ENCODE measurements around the gene UBN1. TPM values are rescaled to one million over a fixed set of nuclear protein-coding genes. Genes with fewer than 3 reads are reported as not detected.

The UBN1 gene
- total RNA-seq, 4 donors from 2014 or later: 21.0 to 48.2 (median 41.1) TPM

DNA sequence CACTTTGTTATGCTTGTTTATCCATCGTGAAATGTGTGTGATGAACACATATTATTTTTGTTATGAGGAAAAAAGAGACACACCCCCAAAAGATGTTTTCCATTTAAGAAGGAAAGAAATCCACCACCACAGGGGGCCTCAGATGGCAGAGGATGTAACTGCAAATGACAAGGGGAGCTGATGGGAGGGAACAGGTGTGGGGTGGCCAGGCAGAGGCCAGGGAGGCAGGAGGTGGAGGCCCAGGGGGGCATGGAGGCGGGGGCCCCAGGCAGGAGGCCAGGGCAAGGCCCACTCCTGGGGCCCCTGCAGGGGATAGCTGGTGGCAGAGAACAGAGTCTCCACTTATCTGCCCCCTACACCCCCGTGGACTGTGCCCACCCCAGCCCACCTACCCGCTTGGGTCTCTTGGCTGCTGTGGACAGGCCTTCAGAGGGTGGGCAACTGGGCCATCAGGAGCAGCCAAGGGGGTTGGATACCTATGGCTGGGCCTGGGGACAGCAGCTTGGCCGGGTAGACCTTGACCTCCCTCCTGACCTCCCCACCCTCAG lies 61.6 kb downstream of the UBN1 start:
- no peak for TF ChIP-seq POLR2AphosphoS5 (IDR thresholded peaks at IDR 0.05)
- no peak for TF ChIP-seq POLR2A (IDR thresholded peaks at IDR 0.05; ENCODE audit: low read depth)
- TF ChIP-seq, protein P1, sequence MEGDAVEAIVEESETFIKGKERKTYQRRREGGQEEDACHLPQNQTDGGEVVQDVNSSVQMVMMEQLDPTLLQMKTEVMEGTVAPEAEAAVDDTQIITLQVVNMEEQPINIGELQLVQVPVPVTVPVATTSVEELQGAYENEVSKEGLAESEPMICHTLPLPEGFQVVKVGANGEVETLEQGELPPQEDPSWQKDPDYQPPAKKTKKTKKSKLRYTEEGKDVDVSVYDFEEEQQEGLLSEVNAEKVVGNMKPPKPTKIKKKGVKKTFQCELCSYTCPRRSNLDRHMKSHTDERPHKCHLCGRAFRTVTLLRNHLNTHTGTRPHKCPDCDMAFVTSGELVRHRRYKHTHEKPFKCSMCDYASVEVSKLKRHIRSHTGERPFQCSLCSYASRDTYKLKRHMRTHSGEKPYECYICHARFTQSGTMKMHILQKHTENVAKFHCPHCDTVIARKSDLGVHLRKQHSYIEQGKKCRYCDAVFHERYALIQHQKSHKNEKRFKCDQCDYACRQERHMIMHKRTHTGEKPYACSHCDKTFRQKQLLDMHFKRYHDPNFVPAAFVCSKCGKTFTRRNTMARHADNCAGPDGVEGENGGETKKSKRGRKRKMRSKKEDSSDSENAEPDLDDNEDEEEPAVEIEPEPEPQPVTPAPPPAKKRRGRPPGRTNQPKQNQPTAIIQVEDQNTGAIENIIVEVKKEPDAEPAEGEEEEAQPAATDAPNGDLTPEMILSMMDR (IDR thresholded peaks at IDR 0.05): no peak
- TF ChIP-seq EP300 (IDR thresholded peaks at IDR 0.05): no peak
- WGBS: 97% methylated on average over 4 of the region's 5 CpGs

GRCh38 chr16:4909825-4910224 lies 62.5 kb downstream of the UBN1 start:
- intact Hi-C loops (cut with DNase I): no loop called here
- WGBS: 96% methylated on average over 7 of the region's 7 CpGs
- DNase-seq (ENCODE audit: extremely low spot score): no peak

More for the DNA sequence above, 61.6 kb downstream of the UBN1 start:
- Histone ChIP-seq H3K9me3 (no peaks in the 10 kb centered on the region), H3K36me3 (peaks cover 0 to under 1% (median 0%) of the 10 kb centered on the region in 4 donors), H3K4me3 (no peak overlapping the region), H3K27me3 (no peaks in the 10 kb centered on the region), H3K27ac (replicated peaks in 1 of 4) (no peak overlapping the region), H3K4me1 (no peaks in the 10 kb centered on the region)
- no peak for DNase-seq (ENCODE audit: extremely low spot score)
- intact Hi-C loops (cut with DNase I): no loop called here

DNA sequence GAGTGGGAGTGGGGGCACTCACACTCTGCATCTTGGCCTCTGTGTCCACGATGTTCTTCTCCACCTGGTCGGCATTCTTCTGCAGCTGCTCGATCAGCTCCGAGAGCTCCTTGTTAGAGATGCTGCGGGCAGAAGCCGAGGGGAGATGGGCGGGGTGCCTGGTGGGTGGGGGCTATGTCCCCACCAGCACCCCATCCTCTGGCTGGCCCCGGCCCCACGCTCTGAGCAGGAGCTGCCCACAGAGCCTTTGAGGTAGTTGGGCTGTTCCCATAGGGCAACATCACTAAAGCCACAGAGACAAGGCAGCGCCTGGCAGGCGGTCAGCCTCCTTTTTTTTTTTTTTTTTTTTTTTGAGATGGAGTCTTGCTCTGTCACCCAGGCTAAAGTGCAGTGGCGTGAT lies 63.5 kb downstream of the UBN1 start:
- peaks cover 0 to 4% (median 0%) of the 10 kb centered on the region in 4 donors for H3K36me3 ChIP-seq
- H3K9me3 ChIP-seq: no peaks in the 10 kb centered on the region
- TF ChIP-seq POLR2A (IDR thresholded peaks at IDR 0.05; ENCODE audit: low read depth): no peak
- no peak for TF ChIP-seq EP300 (IDR thresholded peaks at IDR 0.05)
- H3K4me3 ChIP-seq: no peak overlapping the region
- no peak for DNase-seq (ENCODE audit: extremely low spot score)
- 90% methylated on average over 6 of the region's 12 CpGs for WGBS
- H3K4me1 ChIP-seq: no peaks in the 10 kb centered on the region
- H3K27me3 ChIP-seq: no peaks in the 10 kb centered on the region
- no peak overlapping the region for H3K27ac ChIP-seq (replicated peaks in 1 of 4)
- intact Hi-C loops (cut with DNase I): no loop called here

More at GRCh38 chr16:4909825-4910224, 62.5 kb downstream of the UBN1 start:
- no peaks in the 10 kb centered on the region for H3K4me1 ChIP-seq
- H3K9me3 ChIP-seq: no peaks in the 10 kb centered on the region
- no peak overlapping the region for H3K27ac ChIP-seq (replicated peaks in 1 of 4)
- no peaks in the 10 kb centered on the region for H3K36me3 ChIP-seq
- no peaks in the 10 kb centered on the region for H3K27me3 ChIP-seq
- no peak for TF ChIP-seq POLR2A (IDR thresholded peaks at IDR 0.05; ENCODE audit: low read depth)
- no peak for TF ChIP-seq POLR2AphosphoS5 (IDR thresholded peaks at IDR 0.05)
- TF ChIP-seq EP300 (IDR thresholded peaks at IDR 0.05): no peak
- TF ChIP-seq, protein P1 (IDR thresholded peaks at IDR 0.05): no peak
- no peak overlapping the region for H3K4me3 ChIP-seq

DNA sequence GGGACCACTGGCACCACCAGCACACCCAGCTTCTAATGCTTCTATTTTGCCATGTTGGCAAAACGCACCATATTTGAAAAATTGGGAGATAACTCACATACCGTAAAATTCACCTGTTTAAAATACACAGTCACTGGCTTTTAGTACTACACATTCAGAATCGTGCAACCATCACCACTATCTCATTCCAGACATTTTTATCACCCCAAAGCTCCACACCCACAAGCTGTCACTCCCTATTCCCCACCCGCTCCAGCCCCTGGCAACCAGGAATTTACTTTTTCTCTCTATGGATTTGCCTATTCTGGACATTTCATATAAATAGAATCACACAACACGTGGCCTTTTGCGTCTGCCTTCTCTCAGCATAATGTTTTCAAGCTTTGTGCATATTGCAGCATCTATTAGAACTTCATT lies 64.7 kb downstream of the UBN1 start:
- Histone ChIP-seq H3K9me3 (no peaks in the 10 kb centered on the region), H3K4me3 (no peak overlapping the region), H3K36me3 (peaks cover 0 to 4% (median 0%) of the 10 kb centered on the region in 4 donors), H3K27ac (replicated peaks in 1 of 4) (no peak overlapping the region), H3K27me3 (no peaks in the 10 kb centered on the region), H3K4me1 (peaks cover 0 to 5% (median 0%) of the 10 kb centered on the region in 4 donors)
- DNase-seq (ENCODE audit: extremely low spot score): no peak
- TF ChIP-seq POLR2A (IDR thresholded peaks at IDR 0.05; ENCODE audit: low read depth) (no peak), EP300 (IDR thresholded peaks at IDR 0.05) (no peak), POLR2AphosphoS5 (IDR thresholded peaks at IDR 0.05) (no peak)
- TF ChIP-seq, protein P1 (IDR thresholded peaks at IDR 0.05): no peak
- intact Hi-C loops (cut with DNase I): no loop called here
- 78% methylated on average over 6 of the region's 6 CpGs for WGBS

DNA sequence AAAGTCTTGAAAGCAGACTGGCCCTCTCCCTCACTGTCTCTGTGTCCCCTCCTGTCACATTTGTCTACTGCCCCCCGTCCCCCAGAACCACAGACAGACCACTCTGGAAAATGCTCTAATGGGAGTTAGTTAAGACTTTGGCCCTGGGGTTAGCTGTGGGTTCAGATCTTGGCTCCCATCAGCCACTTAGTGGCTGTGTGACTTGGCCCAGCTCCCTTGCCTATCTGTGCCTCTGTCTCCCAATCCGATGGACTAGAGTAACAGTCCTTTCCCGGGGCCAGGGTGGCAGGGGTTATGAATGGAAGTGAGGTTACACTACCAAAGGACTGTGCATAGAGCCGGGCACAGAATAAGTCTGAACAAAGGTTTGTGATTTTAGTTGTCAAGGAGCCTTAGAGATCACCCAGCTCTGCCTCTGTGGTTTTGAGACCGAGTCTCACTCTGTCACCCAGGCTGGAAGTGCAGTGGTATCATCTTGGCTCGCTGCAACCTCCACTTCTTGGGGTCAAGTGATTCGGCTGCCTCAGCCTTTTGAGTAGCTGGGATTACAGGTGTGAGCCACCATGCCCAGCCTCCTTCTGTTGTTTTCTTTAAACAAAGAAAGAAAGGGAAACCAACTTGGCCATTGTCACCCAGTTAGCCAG lies 66.0 kb downstream of the UBN1 start:
- TF ChIP-seq EP300 (IDR thresholded peaks at IDR 0.05): no peak
- TF ChIP-seq POLR2AphosphoS5 (IDR thresholded peaks at IDR 0.05): no peak
- TF ChIP-seq, protein P1 (IDR thresholded peaks at IDR 0.05): no peak
- TF ChIP-seq POLR2A (IDR thresholded peaks at IDR 0.05; ENCODE audit: low read depth): no peak
- H3K9me3 ChIP-seq: no peaks in the 10 kb centered on the region
- no peak overlapping the region for H3K27ac ChIP-seq (replicated peaks in 1 of 4)
- DNase-seq (ENCODE audit: extremely low spot score): no peak
- intact Hi-C loops (cut with DNase I): no loop called here
- H3K4me1 ChIP-seq: peaks cover 0 to 5% (median 0%) of the 10 kb centered on the region in 4 donors
- H3K36me3 ChIP-seq: peaks cover 0 to 4% (median 0%) of the 10 kb centered on the region in 4 donors
- 82% methylated on average over 4 of the region's 7 CpGs for WGBS
- H3K27me3 ChIP-seq: no peaks in the 10 kb centered on the region
- H3K4me3 ChIP-seq: no peak overlapping the region

Measured in esophagus muscularis mucosa (tissue), 4 donors.